ENCODE data around the gene NEMP1.
A peak's percentile ranks its signal among the peaks of the same experiment; 100 is the strongest.

NEMP1 gene

GRCh38 chr12:57092529-57092862 is 13.9 kb upstream of the NEMP1 start:
- no peak overlapping the region for H3K23ac ChIP-seq (ENCODE audit: low read depth, low read length, poor library complexity)
- no peak overlapping the region for H3K4me2 ChIP-seq (ENCODE audit: insufficient read depth, low read length, poor library complexity, severe bottlenecking)
- H3K9me3 ChIP-seq (replicated peaks in 1 of 2; ENCODE audit: control insufficient read depth in 2 of 2, insufficient read depth in 1 of 2, low read depth in 1 of 2, low read length in 2 of 2), result no peaks in the 10 kb centered on the region
- no peak overlapping the region for H3K18ac ChIP-seq (ENCODE audit: low read length)
- H3K36me3 ChIP-seq (replicated peaks in 1 of 2; ENCODE audit: control insufficient read depth in 2 of 2, insufficient read depth in 2 of 2, low read length in 2 of 2), result peaks cover 39 to 68% of the 10 kb centered on the region in 2 donors
- H3K4ac ChIP-seq (ENCODE audit: low read length), result no peak overlapping the region
- no peak overlapping the region for H3K14ac ChIP-seq (ENCODE audit: low read length)
- H3K4me3 ChIP-seq (ENCODE audit: low read length in 2 of 2), result no peak overlapping the region
- no peak overlapping the region for H2BK5ac ChIP-seq (ENCODE audit: low read length)
- H4K8ac ChIP-seq (ENCODE audit: low read depth, low read length), result no peak overlapping the region
- no CpG with 5 or more reads among the region's 5 CpGs for WGBS, 2 donors (ENCODE audit: extremely low coverage in 2 of 2, insufficient read length in 2 of 2, insufficient replicate concordance in 1 of 2)
- no peak overlapping the region for H2AK5ac ChIP-seq (ENCODE audit: low read depth, low read length)
- H3K4me1 ChIP-seq (ENCODE audit: control insufficient read depth in 2 of 2, insufficient read depth in 1 of 2, low read depth in 1 of 2, low read length in 2 of 2), result peaks cover 39 to 40% of the 10 kb centered on the region in 2 donors
- no peak overlapping the region for H4K91ac ChIP-seq (ENCODE audit: low read depth, low read length, poor library complexity)
- peak overlapping the region; percentile 41 for H3K27ac ChIP-seq (replicated peaks; ENCODE audit: low read length)
- peaks cover 16% of the 10 kb centered on the region for H3K79me1 ChIP-seq (ENCODE audit: low read depth, low read length)
- H2BK120ac ChIP-seq (ENCODE audit: low read depth, low read length), result no peak overlapping the region
- H3K9ac ChIP-seq (ENCODE audit: low read depth, low read length, poor library complexity), result no peak overlapping the region
- no peak for DNase-seq (ENCODE audit: low spot score)
- no peak overlapping the region for H2BK12ac ChIP-seq (ENCODE audit: low read length)
- no peaks in the 10 kb centered on the region for H3K27me3 ChIP-seq (ENCODE audit: control insufficient read depth in 3 of 3, insufficient read depth in 3 of 3, low read depth in 1 of 3, low read length in 3 of 3)
- H2AFZ ChIP-seq (ENCODE audit: low read length), result no peak overlapping the region
- H2BK15ac ChIP-seq (ENCODE audit: low read length), result no peak overlapping the region

- Histone ChIP-seq H2AK5ac (ENCODE audit: low read depth, low read length) (peak overlapping the region; percentile 14), H2AFZ (ENCODE audit: low read length) (no peak overlapping the region), H3K18ac (ENCODE audit: low read length) (no peak overlapping the region), H3K4me2 (ENCODE audit: insufficient read depth, low read length, poor library complexity, severe bottlenecking) (no peak overlapping the region), H3K23ac (ENCODE audit: low read depth, low read length, poor library complexity) (no peak overlapping the region), H3K27me3 (ENCODE audit: control insufficient read depth in 3 of 3, insufficient read depth in 3 of 3, low read depth in 1 of 3, low read length in 3 of 3) (no peaks in the 10 kb centered on the region), H4K8ac (ENCODE audit: low read depth, low read length) (no peak overlapping the region), H3K4ac (ENCODE audit: low read length) (no peak overlapping the region), H2BK5ac (ENCODE audit: low read length) (no peak overlapping the region), H3K36me3 (replicated peaks in 1 of 2; ENCODE audit: control insufficient read depth in 2 of 2, insufficient read depth in 2 of 2, low read length in 2 of 2) (peaks cover 39 to 62% of the 10 kb centered on the region in 2 donors), H2BK15ac (ENCODE audit: low read length) (no peak overlapping the region), H3K4me1 (ENCODE audit: control insufficient read depth in 2 of 2, insufficient read depth in 1 of 2, low read depth in 1 of 2, low read length in 2 of 2) (peaks cover 39 to 40% of the 10 kb centered on the region in 2 donors), H3K9ac (ENCODE audit: low read depth, low read length, poor library complexity) (no peak overlapping the region), H2BK12ac (ENCODE audit: low read length) (no peak overlapping the region), H2BK120ac (ENCODE audit: low read depth, low read length) (no peak overlapping the region), H3K79me1 (ENCODE audit: low read depth, low read length) (peaks cover 16% of the 10 kb centered on the region), H3K4me3 (ENCODE audit: low read length in 2 of 2) (no peak overlapping the region), H3K14ac (ENCODE audit: low read length) (no peak overlapping the region), H3K27ac (replicated peaks; ENCODE audit: low read length) (peak overlapping the region; percentile 41), H3K9me3 (replicated peaks in 1 of 2; ENCODE audit: control insufficient read depth in 2 of 2, insufficient read depth in 1 of 2, low read depth in 1 of 2, low read length in 2 of 2) (no peaks in the 10 kb centered on the region), H4K91ac (ENCODE audit: low read depth, low read length, poor library complexity) (no peak overlapping the region)
- no peak for DNase-seq (ENCODE audit: low spot score)
- WGBS, 2 donors (ENCODE audit: extremely low coverage in 2 of 2, insufficient read length in 2 of 2, insufficient replicate concordance in 1 of 2), result no CpG with 5 or more reads among the region's 25 CpGs
These were observed 13.3 kb upstream of the NEMP1 start for GRCh38 chr12:57091638-57092528.

- no peak overlapping the region for H2BK5ac ChIP-seq (ENCODE audit: low read length)
- peak overlapping the region; percentile 2 for H2BK120ac ChIP-seq (ENCODE audit: low read depth, low read length)
- WGBS, 2 donors (ENCODE audit: extremely low coverage in 2 of 2, insufficient read length in 2 of 2, insufficient replicate concordance in 1 of 2), result no CpG with 5 or more reads among the region's 22 CpGs
- peak overlapping the region; percentile 51 for H3K23ac ChIP-seq (ENCODE audit: low read depth, low read length, poor library complexity)
- no peak overlapping the region for H4K8ac ChIP-seq (ENCODE audit: low read depth, low read length)
- no peak overlapping the region for H2BK12ac ChIP-seq (ENCODE audit: low read length)
- H3K27me3 ChIP-seq (ENCODE audit: control insufficient read depth in 3 of 3, insufficient read depth in 3 of 3, low read depth in 1 of 3, low read length in 3 of 3), result no peaks in the 10 kb centered on the region
- peak overlapping the region; percentile 29 for H3K18ac ChIP-seq (ENCODE audit: low read length)
- peaks cover 38 to 54% of the 10 kb centered on the region in 2 donors for H3K36me3 ChIP-seq (replicated peaks in 1 of 2; ENCODE audit: control insufficient read depth in 2 of 2, insufficient read depth in 2 of 2, low read length in 2 of 2)
- H3K9me3 ChIP-seq (replicated peaks in 1 of 2; ENCODE audit: control insufficient read depth in 2 of 2, insufficient read depth in 1 of 2, low read depth in 1 of 2, low read length in 2 of 2), result no peaks in the 10 kb centered on the region
- H2AK5ac ChIP-seq (ENCODE audit: low read depth, low read length), result peak overlapping the region; percentile 14
- peak overlapping the region; percentile 56 for H3K14ac ChIP-seq (ENCODE audit: low read length)
- H3K79me1 ChIP-seq (ENCODE audit: low read depth, low read length), result peaks cover 16% of the 10 kb centered on the region
- H3K9ac ChIP-seq (ENCODE audit: low read depth, low read length, poor library complexity), result peak overlapping the region; percentile 1
- no peak overlapping the region for H2BK15ac ChIP-seq (ENCODE audit: low read length)
- no peak overlapping the region for H3K4ac ChIP-seq (ENCODE audit: low read length)
- peak overlapping the region; percentile 73 to 92 for H3K4me3 ChIP-seq (ENCODE audit: low read length in 2 of 2)
- no peak overlapping the region for H2AFZ ChIP-seq (ENCODE audit: low read length)
- no peak for DNase-seq (ENCODE audit: low spot score)
- no peak overlapping the region for H3K4me2 ChIP-seq (ENCODE audit: insufficient read depth, low read length, poor library complexity, severe bottlenecking)
- H4K91ac ChIP-seq (ENCODE audit: low read depth, low read length, poor library complexity), result no peak overlapping the region
- no peak overlapping the region for H3K27ac ChIP-seq (replicated peaks; ENCODE audit: low read length)
- H3K4me1 ChIP-seq (ENCODE audit: control insufficient read depth in 2 of 2, insufficient read depth in 1 of 2, low read depth in 1 of 2, low read length in 2 of 2), result peaks cover 36 to 41% of the 10 kb centered on the region in 2 donors
These were observed 12.5 kb upstream of the NEMP1 start for GRCh38 chr12:57090924-57091637.

- no peaks in the 10 kb centered on the region for H3K27me3 ChIP-seq (ENCODE audit: control insufficient read depth in 3 of 3, insufficient read depth in 3 of 3, low read depth in 1 of 3, low read length in 3 of 3)
- no peak overlapping the region for H2BK12ac ChIP-seq (ENCODE audit: low read length)
- peak overlapping the region; percentile 1 for H3K9ac ChIP-seq (ENCODE audit: low read depth, low read length, poor library complexity)
- H3K23ac ChIP-seq (ENCODE audit: low read depth, low read length, poor library complexity), result peak overlapping the region; percentile 51
- H2BK5ac ChIP-seq (ENCODE audit: low read length), result no peak overlapping the region
- no peak overlapping the region for H2BK15ac ChIP-seq (ENCODE audit: low read length)
- H3K27ac ChIP-seq (replicated peaks; ENCODE audit: low read length), result no peak overlapping the region
- peak overlapping the region; percentile 2 for H2BK120ac ChIP-seq (ENCODE audit: low read depth, low read length)
- peaks cover 34 to 48% of the 10 kb centered on the region in 2 donors for H3K36me3 ChIP-seq (replicated peaks in 1 of 2; ENCODE audit: control insufficient read depth in 2 of 2, insufficient read depth in 2 of 2, low read length in 2 of 2)
- peak overlapping the region; percentile 45 for H3K4me2 ChIP-seq (ENCODE audit: insufficient read depth, low read length, poor library complexity, severe bottlenecking)
- H3K4ac ChIP-seq (ENCODE audit: low read length), result no peak overlapping the region
- no peak overlapping the region for H2AFZ ChIP-seq (ENCODE audit: low read length)
- H2AK5ac ChIP-seq (ENCODE audit: low read depth, low read length), result no peak overlapping the region
- peak overlapping the region; percentile 73 to 92 for H3K4me3 ChIP-seq (ENCODE audit: low read length in 2 of 2)
- H3K9me3 ChIP-seq (replicated peaks in 1 of 2; ENCODE audit: control insufficient read depth in 2 of 2, insufficient read depth in 1 of 2, low read depth in 1 of 2, low read length in 2 of 2), result no peaks in the 10 kb centered on the region
- no peak for DNase-seq (ENCODE audit: low spot score)
- no CpG with 5 or more reads among the region's 6 CpGs for WGBS, 2 donors (ENCODE audit: extremely low coverage in 2 of 2, insufficient read length in 2 of 2, insufficient replicate concordance in 1 of 2)
- peaks cover 37 to 43% of the 10 kb centered on the region in 2 donors for H3K4me1 ChIP-seq (ENCODE audit: control insufficient read depth in 2 of 2, insufficient read depth in 1 of 2, low read depth in 1 of 2, low read length in 2 of 2)
- H4K91ac ChIP-seq (ENCODE audit: low read depth, low read length, poor library complexity), result no peak overlapping the region
- no peak overlapping the region for H3K18ac ChIP-seq (ENCODE audit: low read length)
- no peak overlapping the region for H4K8ac ChIP-seq (ENCODE audit: low read depth, low read length)
- H3K79me1 ChIP-seq (ENCODE audit: low read depth, low read length), result peaks cover 16% of the 10 kb centered on the region
- H3K14ac ChIP-seq (ENCODE audit: low read length), result no peak overlapping the region
These were observed 11.9 kb upstream of the NEMP1 start for GRCh38 chr12:57090490-57090889.
